GM19240 (cell line): Measurements from ENCODE around the gene CALML3.

Experiments
- DNase-seq: peaks from one replicate; pipeline ENCODE4 v3.0.0; 2011; ENCODE audit warnings: low spot score; ENCODE audit not compliant: insufficient read length

The CALML3 gene

DNA sequence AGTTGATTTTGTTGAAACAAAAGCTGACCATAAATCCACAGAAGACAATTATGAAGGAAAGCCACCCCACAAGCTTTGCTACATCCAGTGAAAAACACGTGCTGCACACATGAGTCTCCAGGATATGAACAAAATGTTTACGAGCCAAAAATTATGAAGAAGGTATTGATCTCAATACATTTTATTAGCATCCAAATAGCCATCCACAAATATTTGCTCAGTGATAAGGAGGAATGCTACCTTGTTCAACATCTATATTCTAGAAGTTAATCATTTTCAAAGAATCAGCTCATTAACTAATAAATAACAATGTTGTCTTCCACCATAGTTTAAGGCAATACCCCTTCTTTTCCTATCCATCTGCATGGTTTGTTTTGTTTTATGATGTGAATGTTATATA, 42.7 kb downstream of the CALML3 start:
- DNase-seq: no peak

DNA sequence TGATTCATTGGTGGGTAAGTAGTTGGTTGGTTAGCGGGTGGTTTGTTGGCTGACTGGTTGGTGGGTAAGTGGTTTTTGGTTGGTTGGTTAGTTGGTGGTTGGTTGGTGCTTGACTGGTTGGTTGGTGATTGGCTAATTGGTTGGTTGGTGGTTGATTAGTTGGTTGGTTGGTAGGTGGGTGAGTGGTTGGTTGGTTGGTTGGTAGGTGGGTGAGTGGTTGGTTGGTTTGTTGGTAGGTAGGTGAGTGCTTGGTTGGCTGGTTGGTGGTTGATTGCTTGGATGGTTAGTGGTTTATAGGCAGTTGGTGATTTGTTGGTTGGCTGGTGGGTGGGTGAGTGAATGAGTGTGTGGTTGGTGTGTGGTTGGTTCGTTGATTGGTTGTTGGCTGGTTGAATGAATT, 44.2 kb downstream of the CALML3 start:
- no peak for DNase-seq

DNA sequence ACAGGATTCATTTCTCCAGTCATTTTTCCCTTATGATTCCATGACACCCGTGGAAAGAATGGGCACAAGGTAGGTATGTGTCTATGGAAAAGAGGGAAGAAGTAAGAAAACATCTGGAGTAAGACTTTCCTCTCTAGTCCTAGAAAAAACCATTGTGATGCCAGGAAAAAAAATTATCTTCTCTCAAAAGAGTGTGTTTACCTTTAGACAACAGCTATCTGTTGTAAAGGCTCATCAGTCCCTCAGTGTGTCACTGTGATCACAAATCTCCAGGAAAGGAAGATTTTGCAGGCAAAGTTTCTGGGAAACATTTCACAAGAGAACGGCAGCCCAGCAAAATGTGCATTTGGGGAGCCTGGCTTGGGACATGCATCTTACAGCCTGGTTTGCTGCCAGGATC, 44.8 kb downstream of the CALML3 start:
- no peak for DNase-seq

DNA sequence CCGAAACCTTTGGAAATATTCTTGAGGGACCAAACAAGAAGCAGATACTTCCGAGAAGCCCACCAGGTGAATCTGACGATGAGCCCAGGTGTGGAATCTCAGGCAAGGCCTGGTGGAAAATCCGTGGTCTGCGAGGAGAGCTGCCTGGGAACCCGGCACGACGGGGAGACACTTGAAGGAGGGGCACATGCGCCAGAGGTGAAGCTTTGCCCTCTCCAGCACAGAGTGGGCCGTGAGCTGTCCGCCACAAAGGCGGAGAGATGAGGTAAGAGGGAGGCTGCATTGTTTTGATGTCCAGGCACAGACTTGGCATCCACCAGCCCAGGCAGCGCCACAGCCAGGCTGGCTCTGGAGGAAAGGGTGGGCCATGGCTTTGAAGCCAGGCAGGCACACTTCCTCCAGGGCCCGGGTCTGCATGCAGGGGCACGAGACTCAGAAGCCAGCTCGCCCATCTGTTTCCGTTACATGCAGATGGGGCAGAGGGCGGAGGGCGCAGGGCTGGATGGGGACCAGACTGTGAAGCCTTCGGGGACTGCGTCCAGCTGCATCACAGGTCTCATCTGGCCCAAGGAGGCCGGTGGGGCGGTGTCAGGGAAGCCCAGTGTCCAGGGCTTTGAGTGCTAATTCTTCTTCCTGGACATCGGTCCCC, 45.4 kb downstream of the CALML3 start:
- no peak for DNase-seq

DNA sequence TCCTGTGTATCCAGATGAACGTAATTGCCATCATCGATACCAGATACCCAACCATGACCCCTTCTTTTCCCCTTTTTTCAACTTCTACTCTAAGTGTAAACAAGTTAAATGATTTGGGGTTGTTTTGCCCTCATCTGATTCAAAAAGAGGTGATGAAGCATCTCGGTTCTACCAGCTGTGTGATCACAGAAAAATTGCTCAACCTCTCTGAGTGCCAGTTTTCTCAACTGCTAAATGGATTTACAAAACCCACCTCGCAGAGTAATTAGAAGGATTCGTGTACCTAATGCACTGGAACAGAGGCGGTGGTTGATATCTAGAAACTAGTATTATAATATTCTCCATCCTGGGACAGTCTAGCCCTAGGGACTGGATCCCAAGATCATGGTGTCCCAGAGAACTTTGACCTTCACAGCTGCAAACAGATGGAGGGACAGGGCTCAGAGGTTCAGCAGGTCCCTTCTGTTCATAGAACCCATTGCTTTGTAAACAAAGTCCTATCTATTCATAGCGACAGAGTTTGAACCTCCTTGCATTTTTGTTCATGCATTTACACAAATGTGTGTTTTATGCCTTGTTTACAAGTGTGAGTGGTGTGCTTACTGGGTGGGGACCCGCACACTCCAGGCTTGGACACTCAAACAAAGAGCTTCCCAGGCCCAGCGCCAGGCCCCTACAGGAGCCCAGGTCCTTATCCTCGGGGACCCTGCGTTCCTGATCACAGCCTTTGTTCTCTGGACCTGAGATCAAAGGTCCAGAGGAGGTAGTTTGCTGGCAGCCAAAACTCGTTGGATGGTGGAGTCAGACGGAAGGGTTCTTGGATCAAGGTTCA, 46.4 kb downstream of the CALML3 start:
- no peak for DNase-seq

DNA sequence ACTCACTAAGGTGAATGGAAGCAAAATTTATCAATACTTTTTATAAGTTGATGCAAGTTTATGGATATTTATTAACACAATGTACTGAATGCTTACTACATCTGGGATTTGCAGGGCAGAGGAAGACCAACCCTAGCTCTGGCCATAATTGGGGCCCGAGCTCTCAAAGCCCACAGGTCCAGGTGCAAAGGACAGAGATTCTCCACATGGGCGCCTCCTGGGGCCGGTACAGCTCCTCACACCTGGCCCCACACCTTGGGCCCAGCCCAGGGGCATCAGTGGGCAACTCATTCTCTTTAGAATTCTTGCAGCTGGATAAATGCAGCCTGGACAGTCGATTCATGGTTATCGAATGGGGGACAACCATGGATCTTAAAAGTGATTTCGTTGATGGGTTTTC, 47.1 kb downstream of the CALML3 start:
- DNase-seq: no peak

DNA sequence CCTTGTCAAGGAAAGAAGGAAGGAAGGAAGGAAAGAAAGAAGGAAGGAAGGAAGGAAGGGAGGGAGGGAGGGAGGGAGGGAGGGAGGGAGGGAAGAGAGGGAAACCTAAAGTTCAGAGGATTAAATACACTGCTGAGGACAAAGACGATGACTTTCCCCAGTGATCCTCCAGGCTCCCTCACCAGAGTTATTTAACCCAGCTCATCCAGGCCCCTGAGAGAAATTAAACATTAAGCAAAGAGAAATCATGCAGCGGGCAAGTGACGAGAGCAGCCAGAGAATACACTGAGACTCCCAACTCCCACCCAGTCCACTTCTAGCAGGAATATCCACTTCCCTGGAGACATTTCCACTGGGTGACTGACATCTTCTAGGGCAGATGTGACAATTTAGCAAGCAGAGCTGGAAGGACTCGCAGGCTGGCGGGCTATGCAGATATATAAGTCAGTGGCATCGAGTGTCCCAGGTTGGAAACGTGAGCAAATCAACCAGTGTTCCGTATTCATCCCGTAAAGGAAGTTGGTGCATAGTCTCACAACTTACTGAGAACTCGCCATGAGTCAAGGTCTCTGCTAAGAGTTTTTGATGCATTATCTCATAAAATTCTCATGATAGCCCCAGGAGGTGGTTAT, 48.7 kb downstream of the CALML3 start:
- no peak for DNase-seq

DNA sequence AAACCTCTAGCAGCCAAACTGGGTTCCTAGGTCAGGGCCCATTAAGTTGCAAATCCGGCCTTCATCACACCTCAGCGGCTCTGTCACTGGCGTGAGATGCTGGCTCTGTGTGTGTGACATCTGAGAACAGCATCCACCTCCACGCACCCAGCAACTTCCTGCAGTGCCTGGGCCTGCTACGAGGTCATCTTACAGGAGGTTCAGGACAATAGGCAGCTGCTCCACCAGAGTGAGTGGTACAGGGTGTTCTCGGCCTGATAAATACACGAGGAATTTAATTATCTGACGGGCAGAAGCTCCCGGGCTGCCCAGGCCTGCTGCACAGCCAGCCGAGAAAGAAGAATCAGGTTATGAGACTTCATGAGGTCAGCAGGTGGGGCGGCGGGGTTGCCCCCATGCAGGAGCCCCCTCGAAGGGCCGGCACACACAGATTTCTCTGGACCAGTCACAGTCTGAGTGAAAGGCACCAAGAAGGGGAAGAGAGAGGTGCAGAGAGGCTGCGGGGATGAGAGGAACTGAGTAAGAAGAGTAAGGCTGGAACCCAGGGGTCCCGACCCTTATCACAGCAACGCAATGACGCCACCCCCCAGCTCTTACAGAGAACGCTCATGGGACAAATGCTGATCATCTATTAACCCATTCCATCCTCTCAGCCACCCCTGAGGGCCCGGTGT, 49.3 kb downstream of the CALML3 start:
- DNase-seq: no peak

DNA sequence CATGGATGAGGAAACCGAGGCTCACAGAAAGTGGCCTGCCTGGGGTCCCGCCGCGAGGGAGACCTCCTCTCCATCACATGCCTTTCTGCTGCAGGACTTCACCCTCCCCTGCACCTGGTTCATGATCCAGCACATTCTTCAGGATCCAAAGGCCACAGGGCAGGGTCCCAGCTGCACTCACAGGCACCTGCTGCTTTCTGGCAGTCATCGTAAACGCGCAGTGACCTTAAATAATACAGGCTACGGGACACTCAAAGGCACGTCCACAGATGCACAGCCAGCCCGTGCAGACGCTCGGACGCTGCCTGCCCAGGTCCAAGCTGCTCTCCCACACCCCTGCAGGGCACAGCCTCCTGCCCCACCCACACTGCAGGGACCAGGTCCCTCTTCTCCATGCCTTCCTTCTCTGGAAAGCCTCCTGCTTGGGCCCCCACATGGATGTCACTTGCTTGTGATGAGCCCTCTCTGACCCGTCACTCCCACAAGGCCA, 49.9 kb downstream of the CALML3 start:
- DNase-seq: no peak

DNA sequence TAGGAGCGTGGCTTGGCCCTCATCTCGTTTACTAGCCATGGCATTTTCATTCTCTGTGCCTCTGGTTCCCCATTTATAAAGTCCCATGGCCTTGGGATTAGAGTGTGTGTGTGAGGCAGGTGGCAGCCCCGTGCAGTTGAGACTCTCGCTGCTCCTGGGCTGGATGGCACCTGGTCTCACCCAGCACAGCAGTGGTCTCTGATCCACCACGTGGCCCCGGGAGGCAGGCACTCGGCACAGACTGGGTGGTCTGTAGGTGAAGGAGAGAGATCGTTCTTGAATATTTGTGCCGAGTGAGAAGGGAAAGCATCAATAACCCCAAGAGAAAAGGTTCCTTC, 50.4 kb downstream of the CALML3 start:
- no peak for DNase-seq

DNA sequence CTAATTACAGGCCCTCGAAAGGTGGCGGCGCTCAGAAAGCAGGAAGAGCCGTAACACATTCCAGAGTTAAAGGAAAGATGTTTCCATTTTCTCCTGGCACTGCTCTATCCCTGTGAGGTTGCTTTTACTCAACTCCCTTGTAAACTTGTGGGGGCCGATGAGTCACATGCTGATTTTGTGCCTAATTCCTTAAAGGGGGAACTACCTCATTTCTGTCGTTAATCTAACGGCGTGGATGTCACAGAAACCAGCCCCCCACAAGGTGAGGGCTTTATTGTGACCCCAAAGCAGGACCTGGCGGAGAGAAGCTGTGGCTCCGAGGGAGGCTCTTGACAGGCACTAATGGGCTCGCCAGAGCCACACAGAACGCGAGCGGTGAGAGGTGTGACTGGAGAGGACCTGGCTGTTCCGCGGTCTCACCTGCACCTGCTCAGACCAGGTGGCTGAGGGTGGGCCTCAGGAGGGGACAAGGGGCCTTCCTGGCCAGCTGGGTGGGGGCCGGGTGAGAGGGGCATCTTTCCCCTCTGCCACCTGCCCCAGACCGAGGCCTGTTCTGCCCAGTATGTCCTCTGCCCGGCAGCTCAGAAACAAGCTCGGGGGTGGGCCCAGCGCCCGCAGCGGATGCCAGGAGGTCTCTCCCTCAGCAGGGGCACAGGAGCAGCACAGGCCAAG, 50.9 kb downstream of the CALML3 start:
- DNase-seq: no peak

DNA sequence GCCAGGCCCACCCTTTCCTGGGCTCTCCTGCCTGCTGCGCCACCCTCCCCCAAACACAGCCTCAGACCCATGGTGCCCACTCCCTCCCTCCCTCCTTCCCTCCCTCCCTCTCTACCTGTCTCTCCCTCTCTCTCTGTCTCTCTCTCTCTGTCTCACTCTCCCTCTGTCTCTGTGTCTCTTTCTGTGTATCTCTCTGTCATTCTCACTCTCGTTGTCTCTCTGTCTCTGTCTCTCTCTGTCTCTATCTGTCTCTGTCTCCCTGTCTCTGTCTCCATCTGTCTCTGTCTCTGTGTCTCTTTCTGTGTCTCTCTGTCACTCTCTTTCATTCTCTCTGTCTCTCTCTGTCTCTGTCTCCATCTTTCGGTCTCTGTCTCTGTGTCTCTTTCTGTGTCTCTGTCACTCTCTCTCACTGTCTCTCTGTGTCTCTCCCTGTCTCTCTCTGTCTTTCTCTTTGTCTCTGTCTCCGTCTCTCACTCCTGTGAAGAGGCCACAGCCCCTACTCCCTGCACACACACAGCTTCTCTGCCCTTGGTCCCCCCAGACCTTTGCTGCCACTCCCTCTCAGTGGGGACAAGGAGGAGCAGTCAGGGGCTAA, 51.5 kb downstream of the CALML3 start:
- no peak for DNase-seq
